ENCODE results near the gene OSBPL10.
A peak's percentile ranks its signal among the peaks of the same experiment; 100 is the strongest.

Gene OSBPL10

DNA sequence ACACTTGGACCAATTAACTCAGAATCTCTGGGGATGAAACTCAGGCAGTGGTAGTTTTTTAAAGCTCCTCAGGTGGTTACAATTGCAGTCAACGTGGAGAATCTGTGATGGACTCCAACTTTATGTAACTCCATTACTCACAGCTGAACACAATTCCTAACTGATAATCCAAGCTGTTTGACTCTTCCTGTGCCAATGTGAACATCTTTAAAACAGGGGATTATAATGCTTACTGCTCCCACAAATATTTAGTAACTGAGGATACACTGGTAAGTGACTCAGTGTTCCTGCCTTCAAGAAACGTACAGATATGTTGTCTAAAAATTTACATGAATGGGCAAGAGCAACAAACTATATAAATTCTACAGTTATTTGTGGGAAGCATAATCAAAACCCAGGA is 85.6 kb downstream of the OSBPL10 start:
- no peak overlapping the region for H3K23ac ChIP-seq (ENCODE audit: low read length)

DNA sequence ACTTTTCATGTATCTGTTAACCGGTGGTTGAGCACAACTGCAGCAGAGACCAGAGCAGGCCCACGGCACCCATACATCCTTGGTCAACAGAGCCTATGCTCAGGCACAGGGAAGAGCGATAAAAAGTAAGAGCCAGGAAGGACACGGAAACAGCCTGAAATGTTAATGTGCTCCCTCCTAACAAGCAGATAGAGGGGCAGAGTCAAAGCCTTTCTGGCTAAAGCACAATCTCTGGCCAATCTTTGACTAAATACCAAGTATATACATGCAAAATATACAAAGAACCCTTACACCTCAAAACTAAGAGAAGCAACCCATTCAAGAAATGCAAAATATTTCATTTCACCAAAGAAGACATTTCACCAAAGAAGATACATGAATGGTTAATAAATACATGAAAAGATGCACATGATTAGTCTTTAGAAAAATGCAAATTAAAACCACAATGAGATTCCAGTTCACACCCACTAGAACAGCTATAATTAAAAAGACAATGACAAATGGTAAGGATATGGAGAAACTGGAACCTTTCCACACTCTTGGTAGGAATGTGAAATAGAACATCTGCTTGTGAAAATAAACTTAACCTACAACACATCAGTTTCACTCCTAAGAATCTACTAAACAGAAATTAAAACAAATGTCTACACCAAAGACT is 88.0 kb downstream of the OSBPL10 start:
- no peak overlapping the region for H3K4me2 ChIP-seq (ENCODE audit: low read length)
- no peak overlapping the region for H3K4me3 ChIP-seq (ENCODE audit: low read depth, low read length)
- DNase-seq, result peak in 1 of 2 donors; percentile 34
- H3K23ac ChIP-seq (ENCODE audit: low read length), result no peak overlapping the region
- peak overlapping the region; percentile 79 for H3K27ac ChIP-seq (ENCODE audit: low read depth, low read length)
- H3K14ac ChIP-seq (ENCODE audit: low read length), result peak overlapping the region; percentile 53
- WGBS (ENCODE audit: extremely low coverage, insufficient coverage, insufficient read length), result no CpG with 5 or more reads among the region's 4 CpGs
- H2BK5ac ChIP-seq (ENCODE audit: low read depth, low read length, poor library complexity), result peak overlapping the region; percentile 89
- peaks cover 11% of the 10 kb centered on the region for H3K79me1 ChIP-seq (ENCODE audit: low read length)
- no peak overlapping the region for H3K9ac ChIP-seq (ENCODE audit: low read length)
- H2AFZ ChIP-seq (ENCODE audit: insufficient read depth, low read length, poor library complexity), result no peak overlapping the region
- H3K4ac ChIP-seq (ENCODE audit: low read depth, low read length), result no peak overlapping the region
- no peak overlapping the region for H2BK12ac ChIP-seq (ENCODE audit: low read length)
- peak overlapping the region; percentile 46 for H3K18ac ChIP-seq (ENCODE audit: low read length)
- peak overlapping the region; percentile 45 for H2BK120ac ChIP-seq (ENCODE audit: insufficient read depth, low read length, poor library complexity)
- peak overlapping the region; percentile 70 for H4K12ac ChIP-seq (ENCODE audit: low read depth, low read length)
- H2AK5ac ChIP-seq (ENCODE audit: low read length), result no peak overlapping the region
- no peaks in the 10 kb centered on the region for H3K36me3 ChIP-seq (ENCODE audit: control insufficient read depth in 1 of 2, insufficient read depth in 2 of 2, low read length in 2 of 2)
- H3K4me1 ChIP-seq (ENCODE audit: control insufficient read depth in 1 of 2, insufficient read depth in 2 of 2, low read length in 2 of 2), result peaks cover 18 to 21% of the 10 kb centered on the region in 2 experiments
- peaks cover 4% of the 10 kb centered on the region for H3K79me2 ChIP-seq (ENCODE audit: control insufficient read depth, insufficient read depth, low read length, poor library complexity)
- H3K27me3 ChIP-seq (ENCODE audit: insufficient read depth, low read length), result no peaks in the 10 kb centered on the region
- H4K91ac ChIP-seq (ENCODE audit: low read depth, low read length), result peak overlapping the region; percentile 89
- no peaks in the 10 kb centered on the region for H3K9me3 ChIP-seq (ENCODE audit: insufficient read depth, low read depth, low read length)
- peak overlapping the region; percentile 86 for H4K8ac ChIP-seq (ENCODE audit: low read depth, low read length)

More for the DNA sequence above, 85.6 kb downstream of the OSBPL10 start:
- Histone ChIP-seq H4K12ac (ENCODE audit: low read depth, low read length) (no peak overlapping the region), H3K9me3 (ENCODE audit: insufficient read depth, low read depth, low read length) (no peaks in the 10 kb centered on the region), H2BK5ac (ENCODE audit: low read depth, low read length, poor library complexity) (no peak overlapping the region), H3K14ac (ENCODE audit: low read length) (no peak overlapping the region), H3K27ac (ENCODE audit: low read depth, low read length) (no peak overlapping the region), H2BK120ac (ENCODE audit: insufficient read depth, low read length, poor library complexity) (no peak overlapping the region), H3K4me3 (ENCODE audit: low read depth, low read length) (no peak overlapping the region), H2AK5ac (ENCODE audit: low read length) (no peak overlapping the region), H3K4me1 (ENCODE audit: control insufficient read depth in 1 of 2, insufficient read depth in 2 of 2, low read length in 2 of 2) (peaks cover 18 to 21% of the 10 kb centered on the region in 2 experiments), H3K27me3 (ENCODE audit: insufficient read depth, low read length) (no peaks in the 10 kb centered on the region), H4K8ac (ENCODE audit: low read depth, low read length) (no peak overlapping the region), H3K79me1 (ENCODE audit: low read length) (peaks cover 11% of the 10 kb centered on the region), H3K9ac (ENCODE audit: low read length) (no peak overlapping the region), H2BK12ac (ENCODE audit: low read length) (no peak overlapping the region), H2AFZ (ENCODE audit: insufficient read depth, low read length, poor library complexity) (no peak overlapping the region), H3K18ac (ENCODE audit: low read length) (no peak overlapping the region), H3K4me2 (ENCODE audit: low read length) (no peak overlapping the region), H3K36me3 (ENCODE audit: control insufficient read depth in 1 of 2, insufficient read depth in 2 of 2, low read length in 2 of 2) (no peaks in the 10 kb centered on the region), H3K79me2 (ENCODE audit: control insufficient read depth, insufficient read depth, low read length, poor library complexity) (peaks cover 4% of the 10 kb centered on the region), H4K91ac (ENCODE audit: low read depth, low read length) (no peak overlapping the region), H3K4ac (ENCODE audit: low read depth, low read length) (no peak overlapping the region)
- no CpG with 5 or more reads among the region's 2 CpGs for WGBS (ENCODE audit: extremely low coverage, insufficient coverage, insufficient read length)
- DNase-seq, result no peak

DNA sequence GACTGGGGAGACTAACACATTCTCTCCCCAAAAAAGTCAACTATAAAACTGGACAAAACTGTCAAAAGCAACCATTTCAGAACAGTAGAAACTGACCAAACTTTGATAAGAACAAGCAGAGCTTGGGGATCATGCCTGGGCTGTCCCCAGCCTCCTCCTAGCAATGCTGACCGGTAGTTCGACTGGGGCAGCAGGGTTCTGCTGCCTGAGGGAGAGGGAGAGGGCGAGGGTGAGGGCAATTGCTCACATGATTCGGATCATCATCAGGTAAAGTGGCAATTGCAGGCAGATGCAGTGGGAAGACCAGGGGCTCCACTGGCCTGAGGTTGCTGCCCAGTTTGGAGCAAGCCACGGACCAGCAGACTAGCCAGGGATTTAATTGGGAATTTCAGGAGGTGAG is 88.6 kb downstream of the OSBPL10 start:
- peak overlapping the region; percentile 83 for H3K18ac ChIP-seq (ENCODE audit: low read length)
- H2BK5ac ChIP-seq (ENCODE audit: low read depth, low read length, poor library complexity), result peak overlapping the region; percentile 89
- no CpG with 5 or more reads among the region's 5 CpGs for WGBS (ENCODE audit: extremely low coverage, insufficient coverage, insufficient read length)
- no peaks in the 10 kb centered on the region for H3K27me3 ChIP-seq (ENCODE audit: insufficient read depth, low read length)
- DNase-seq, result peak; percentile 18 to 54
- H2AK5ac ChIP-seq (ENCODE audit: low read length), result peak overlapping the region; percentile 64
- peak overlapping the region; percentile 3 for H3K4me2 ChIP-seq (ENCODE audit: low read length)
- no peak overlapping the region for H3K4me3 ChIP-seq (ENCODE audit: low read depth, low read length)
- no peaks in the 10 kb centered on the region for H3K36me3 ChIP-seq (ENCODE audit: control insufficient read depth in 1 of 2, insufficient read depth in 2 of 2, low read length in 2 of 2)
- no peak overlapping the region for H3K23ac ChIP-seq (ENCODE audit: low read length)
- peak overlapping the region; percentile 86 for H4K8ac ChIP-seq (ENCODE audit: low read depth, low read length)
- no peaks in the 10 kb centered on the region for H3K9me3 ChIP-seq (ENCODE audit: insufficient read depth, low read depth, low read length)
- peak overlapping the region; percentile 55 for H2AFZ ChIP-seq (ENCODE audit: insufficient read depth, low read length, poor library complexity)
- peak overlapping the region; percentile 77 for H3K14ac ChIP-seq (ENCODE audit: low read length)
- H3K9ac ChIP-seq (ENCODE audit: low read length), result no peak overlapping the region
- peak overlapping the region; percentile 45 for H2BK120ac ChIP-seq (ENCODE audit: insufficient read depth, low read length, poor library complexity)
- H4K91ac ChIP-seq (ENCODE audit: low read depth, low read length), result peak overlapping the region; percentile 89
- H4K12ac ChIP-seq (ENCODE audit: low read depth, low read length), result peak overlapping the region; percentile 70
- H3K4ac ChIP-seq (ENCODE audit: low read depth, low read length), result peak overlapping the region; percentile 55
- H3K79me2 ChIP-seq (ENCODE audit: control insufficient read depth, insufficient read depth, low read length, poor library complexity), result peaks cover 4% of the 10 kb centered on the region
- peak overlapping the region; percentile 79 for H3K27ac ChIP-seq (ENCODE audit: low read depth, low read length)
- peaks cover 18 to 21% of the 10 kb centered on the region in 2 experiments for H3K4me1 ChIP-seq (ENCODE audit: control insufficient read depth in 1 of 2, insufficient read depth in 2 of 2, low read length in 2 of 2)
- peaks cover 11% of the 10 kb centered on the region for H3K79me1 ChIP-seq (ENCODE audit: low read length)
- peak overlapping the region; percentile 78 for H2BK12ac ChIP-seq (ENCODE audit: low read length)

DNA sequence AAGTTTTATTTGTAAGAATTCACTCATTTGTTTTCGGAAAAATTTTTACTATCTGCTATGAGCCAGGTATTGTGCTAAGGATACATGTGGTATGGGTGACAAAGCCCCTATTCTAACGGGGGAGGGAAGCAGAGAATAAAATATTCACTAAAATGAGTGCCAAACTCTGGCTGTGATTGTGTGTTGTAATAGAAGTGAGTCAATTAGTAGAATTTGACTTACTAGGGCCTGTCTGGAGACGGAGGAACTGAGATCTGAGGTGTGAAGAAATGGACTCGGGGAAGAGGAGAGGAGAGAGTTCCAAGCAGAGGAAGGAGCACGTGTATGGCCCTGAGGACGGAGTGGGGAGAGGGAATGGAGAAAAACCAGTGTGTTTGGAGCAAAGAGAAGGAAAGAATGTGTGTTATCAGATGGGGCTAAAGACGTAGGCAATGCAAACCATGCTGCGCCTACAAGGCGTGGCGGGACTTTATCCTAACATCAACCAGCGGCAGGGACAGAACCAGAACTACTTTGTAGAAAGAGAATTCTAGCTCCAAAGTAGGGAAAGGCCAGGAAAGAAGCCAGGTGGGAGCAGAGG is 89.1 kb downstream of the OSBPL10 start:
- Histone ChIP-seq H3K27me3 (ENCODE audit: insufficient read depth, low read length) (no peaks in the 10 kb centered on the region), H3K23ac (ENCODE audit: low read length) (no peak overlapping the region), H4K12ac (ENCODE audit: low read depth, low read length) (no peak overlapping the region), H2AFZ (ENCODE audit: insufficient read depth, low read length, poor library complexity) (peak overlapping the region; percentile 55), H3K18ac (ENCODE audit: low read length) (peak overlapping the region; percentile 12), H2BK5ac (ENCODE audit: low read depth, low read length, poor library complexity) (peak overlapping the region; percentile 89), H3K79me2 (ENCODE audit: control insufficient read depth, insufficient read depth, low read length, poor library complexity) (peaks cover 4% of the 10 kb centered on the region), H3K4ac (ENCODE audit: low read depth, low read length) (no peak overlapping the region), H3K4me2 (ENCODE audit: low read length) (peak overlapping the region; percentile 3), H3K36me3 (ENCODE audit: control insufficient read depth in 1 of 2, insufficient read depth in 2 of 2, low read length in 2 of 2) (no peaks in the 10 kb centered on the region), H3K4me3 (ENCODE audit: low read depth, low read length) (no peak overlapping the region), H4K8ac (ENCODE audit: low read depth, low read length) (no peak overlapping the region), H3K4me1 (ENCODE audit: control insufficient read depth in 1 of 2, insufficient read depth in 2 of 2, low read length in 2 of 2) (peaks cover 18 to 21% of the 10 kb centered on the region in 2 experiments), H4K91ac (ENCODE audit: low read depth, low read length) (peak overlapping the region; percentile 89), H2AK5ac (ENCODE audit: low read length) (no peak overlapping the region), H3K9me3 (ENCODE audit: insufficient read depth, low read depth, low read length) (no peaks in the 10 kb centered on the region), H3K79me1 (ENCODE audit: low read length) (peaks cover 11% of the 10 kb centered on the region), H3K9ac (ENCODE audit: low read length) (no peak overlapping the region), H3K27ac (ENCODE audit: low read depth, low read length) (peak overlapping the region; percentile 79), H2BK12ac (ENCODE audit: low read length) (peak overlapping the region; percentile 78), H2BK120ac (ENCODE audit: insufficient read depth, low read length, poor library complexity) (peak overlapping the region; percentile 45), H3K14ac (ENCODE audit: low read length) (no peak overlapping the region)
- WGBS (ENCODE audit: extremely low coverage, insufficient coverage, insufficient read length), result no CpG with 5 or more reads among the region's 11 CpGs
- peak; percentile 94 to 97 for DNase-seq
